ENCODE measurements around the gene CTNNBIP1. TPM values are rescaled to one million over a fixed set of nuclear protein-coding genes. Genes with fewer than 3 reads are reported as not detected.

The CTNNBIP1 gene
- total and polyA plus RNA-seq, 2 donors (not counting 1 experiment from before 2014, with no cell fraction given) = 6.9 to 8.7 TPM

GRCh38 chr1:9842073-9842711 is 67.9 kb downstream of the CTNNBIP1 start:
- no peaks in the 10 kb centered on the region for H3K9me3 Mint-ChIP-seq (ENCODE audit: insufficient read depth)
- H3K4me1 Mint-ChIP-seq = no peaks in the 10 kb centered on the region
- Histone ChIP-seq H4K20me1 (ENCODE audit: control insufficient read depth, insufficient read depth, low read length, poor library complexity, severe bottlenecking) (no peaks in the 10 kb centered on the region), H3K27ac (ENCODE audit: low read length in 2 of 2) (no peak overlapping the region), H3K9me3 (ENCODE audit: control extremely low read depth in 1 of 3, control insufficient read depth in 2 of 3, insufficient read depth in 1 of 3, low read length in 2 of 3) (peaks cover 0 to 5% (median 0%) of the 10 kb centered on the region in 3 donors), H3K36me3 (replicated peaks in 1 of 2; ENCODE audit: control extremely low read depth in 1 of 2, control insufficient read depth in 1 of 2, extremely low read depth in 1 of 2, insufficient read depth in 2 of 2, low read length in 1 of 2) (no peaks in the 10 kb centered on the region), H2AFZ (ENCODE audit: insufficient read depth, low read depth, low read length, poor library complexity, severe bottlenecking) (no peak overlapping the region), H3K9ac (ENCODE audit: low read length) (no peak overlapping the region), H3K4me1 (ENCODE audit: control insufficient read depth in 2 of 2, insufficient read depth in 2 of 2, low read length in 2 of 2) (no peaks in the 10 kb centered on the region), H3K27me3 (replicated peaks in 1 of 4; ENCODE audit: control extremely low read depth in 1 of 4, control insufficient read depth in 3 of 4, insufficient read depth in 4 of 4, low read length in 3 of 4) (no peaks in the 10 kb centered on the region), H3K4me3 (ENCODE audit: control extremely low read depth in 1 of 5, extremely low read depth in 1 of 5, insufficient read depth in 1 of 5, low read depth in 2 of 5, low read length in 4 of 5) (no peak overlapping the region), H3K79me2 (ENCODE audit: control insufficient read depth, insufficient read depth, low read length) (no peaks in the 10 kb centered on the region), H3K4me2 (replicated peaks; ENCODE audit: low read depth, low read length, poor library complexity, severe bottlenecking) (no peak overlapping the region)
- H3K27me3 Mint-ChIP-seq = no peaks in the 10 kb centered on the region
- CTCF ChIA-PET = interaction anchor here (1.4 kb wide), 1 partner anchor 15 kb away, joined by 5 read pairs; no protein-coding TSS in a partner anchor
- POLR2A ChIA-PET = interaction anchor here (0.6 kb wide), 1 partner anchor 186 kb away, joined by 7 read pairs; no protein-coding TSS in a partner anchor
- 64% methylated on average over 9 of the region's 9 CpGs for WGBS (ENCODE audit: insufficient coverage)
- ATAC-seq (ENCODE audit: low read depth) = no peak
- H3K27ac Mint-ChIP-seq = no peak overlapping the region
- intact Hi-C loops (cut with micrococcal nuclease) = no loop called here
- DNase-seq = no peak
- TF ChIP-seq EZH2 (IDR thresholded peaks at IDR 0.05; ENCODE audit: borderline replicate concordance, insufficient read depth, low read depth, low read length, poor library complexity, severe bottlenecking) (no peak), CTCF (IDR thresholded peaks at IDR 0.05) (no peak)
- H3K4me3 Mint-ChIP-seq = no peak overlapping the region

GRCh38 chr1:9841460-9841859 is 68.6 kb downstream of the CTNNBIP1 start:
- DNase-seq (no peak), ATAC-seq (ENCODE audit: low read depth) (no peak)
- H3K9me3 Mint-ChIP-seq (ENCODE audit: insufficient read depth) = no peaks in the 10 kb centered on the region
- H3K27me3 ChIP-seq (replicated peaks in 1 of 4; ENCODE audit: control extremely low read depth in 1 of 4, control insufficient read depth in 3 of 4, insufficient read depth in 4 of 4, low read length in 3 of 4) = no peaks in the 10 kb centered on the region
- no peaks in the 10 kb centered on the region for H3K4me1 ChIP-seq (ENCODE audit: control insufficient read depth in 2 of 2, insufficient read depth in 2 of 2, low read length in 2 of 2)
- peaks cover 0 to 5% (median 0%) of the 10 kb centered on the region in 3 donors for H3K9me3 ChIP-seq (ENCODE audit: control extremely low read depth in 1 of 3, control insufficient read depth in 2 of 3, insufficient read depth in 1 of 3, low read length in 2 of 3)
- TF ChIP-seq CTCF (IDR thresholded peaks at IDR 0.05) (no peak), EZH2 (IDR thresholded peaks at IDR 0.05; ENCODE audit: borderline replicate concordance, insufficient read depth, low read depth, low read length, poor library complexity, severe bottlenecking) (no peak)
- H3K9ac ChIP-seq (ENCODE audit: low read length) = no peak overlapping the region
- no peak overlapping the region for H3K4me2 ChIP-seq (replicated peaks; ENCODE audit: low read depth, low read length, poor library complexity, severe bottlenecking)
- intact Hi-C loops (cut with micrococcal nuclease) = no loop called here
- H3K4me3 ChIP-seq (ENCODE audit: control extremely low read depth in 1 of 5, extremely low read depth in 1 of 5, insufficient read depth in 1 of 5, low read depth in 2 of 5, low read length in 4 of 5) = no peak overlapping the region
- no peak overlapping the region for H3K27ac ChIP-seq (ENCODE audit: low read length in 2 of 2)
- no peak overlapping the region for H3K4me3 Mint-ChIP-seq
- H3K79me2 ChIP-seq (ENCODE audit: control insufficient read depth, insufficient read depth, low read length) = no peaks in the 10 kb centered on the region
- H3K27me3 Mint-ChIP-seq = no peaks in the 10 kb centered on the region
- no peaks in the 10 kb centered on the region for H4K20me1 ChIP-seq (ENCODE audit: control insufficient read depth, insufficient read depth, low read length, poor library complexity, severe bottlenecking)
- no peak overlapping the region for H3K27ac Mint-ChIP-seq
- no peaks in the 10 kb centered on the region for H3K36me3 ChIP-seq (replicated peaks in 1 of 2; ENCODE audit: control extremely low read depth in 1 of 2, control insufficient read depth in 1 of 2, extremely low read depth in 1 of 2, insufficient read depth in 2 of 2, low read length in 1 of 2)
- ChIA-PET CTCF (interaction anchor here (1.4 kb wide), 1 partner anchor 14 kb away, joined by 5 read pairs; no protein-coding TSS in a partner anchor), POLR2A (no interaction called here)
- 96% methylated on average over 2 of the region's 2 CpGs for WGBS (ENCODE audit: insufficient coverage)
- no peaks in the 10 kb centered on the region for H3K4me1 Mint-ChIP-seq
- H2AFZ ChIP-seq (ENCODE audit: insufficient read depth, low read depth, low read length, poor library complexity, severe bottlenecking) = no peak overlapping the region
